ENCODE results near the gene RRP1.

DNA sequence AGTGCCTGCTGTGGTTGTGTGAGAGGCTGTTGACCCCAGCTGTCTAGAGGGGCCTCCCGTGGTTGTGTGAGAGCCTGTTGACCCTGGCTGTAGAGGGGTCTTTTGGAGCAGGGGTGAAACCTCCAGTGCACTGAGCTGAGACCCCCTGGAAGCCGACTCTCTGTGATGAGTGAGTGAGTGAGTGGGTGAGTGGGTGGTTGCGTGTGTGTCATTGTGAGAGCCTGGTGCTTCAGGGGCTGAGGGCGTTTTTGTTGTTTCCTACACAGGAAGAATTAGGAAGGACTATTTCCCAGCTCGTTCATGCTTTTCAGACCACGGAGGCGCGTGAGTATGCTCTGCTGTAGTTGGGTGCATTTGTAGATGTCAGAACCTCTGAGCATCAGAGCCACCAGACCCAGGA lies 3.0 kb downstream of the RRP1 start:
- no peak for TF ChIP-seq CTCF (IDR thresholded peaks at IDR 0.05)
- TF ChIP-seq POLR2A (IDR thresholded peaks at IDR 0.05; ENCODE audit: low read depth), result no peak

Measured in esophagus muscularis mucosa (tissue), 3 donors.